Testis (tissue), 3 donors: ENCODE data around the gene SOX6. TPM values are rescaled to one million over a fixed set of nuclear protein-coding genes. Genes with fewer than 3 reads are reported as not detected.
"Not testable (repeated sequence)": the region's sequence is repeated elsewhere in the genome, so short reads cannot be mapped to it uniquely, and the experiment has no call there.

Experiments
- DNase-seq: peaks from one replicate; pipeline ENCODE4 v3.0.0-alpha.2; 2019
- H3K27ac ChIP-seq, 2 donors: fragments of 200-600 bp; sonication (generic); one replicate each; pipeline ENCODE4 v1.5.1; 2019
- H3K27me3 ChIP-seq: fragments of 200-600 bp; sonication (generic); one replicate; pipeline ENCODE4 v1.5.1; 2019
- H3K36me3 ChIP-seq: fragments of 200-600 bp; sonication (generic); one replicate; pipeline ENCODE4 v1.5.1; 2017; ENCODE audit warnings: low read depth; ENCODE audit errors: missing control alignments
- H3K4me1 ChIP-seq: fragments of 200-600 bp; sonication (generic); one replicate; pipeline ENCODE4 v1.5.1; 2019
- H3K4me3 ChIP-seq, 2 donors: fragments of 200-600 bp; sonication (generic); one replicate each; pipeline ENCODE4 v1.5.1; 2017 to 2019
- H3K9me3 ChIP-seq: fragments of 200-600 bp; sonication (generic); one replicate; pipeline ENCODE4 v1.5.1; 2017
- CTCF ChIP-seq, 3 experiments: fragments of 450-650 bp in 2 of 3; fragments of 200-600 bp in 1 of 3; sonication (generic) in 1 of 3; IDR thresholded peaks; one replicate each; pipeline ENCODE4 v1.5.1; 2016 to 2019; ENCODE audit warnings: antibody characterized with exemption in 3 of 3, mild to moderate bottlenecking in 2 of 3, moderate library complexity in 1 of 3
- POLR2A ChIP-seq: fragments of 450-650 bp; IDR thresholded peaks from one replicate; pipeline ENCODE4 v1.6.1; 2017; ENCODE audit warnings: antibody characterized with exemption, mild to moderate bottlenecking, moderate library complexity
- WGBS, 2 donors: methylation state at CpG; one replicate each; pipeline ENCODE4 v1.1.5; 2018; 5-methylcytosine and 5-hydroxymethylcytosine counted together
- intact Hi-C: fragments of 100-400 bp; cut with DNase I; formaldehyde crosslinking; loops from one replicate; pipeline ENCODE4 v1.15.1; 2023; ENCODE audit warnings: low total_unique reads
- polyA plus RNA-seq: library from polyadenylated mRNA; stranded (reverse); fragments of 350-450 nt; fragmentation: Illumina TruSeq; extraction: RNeasy Lipid Tissue Mini Kit (QIAGEN cat#74804); gene quantifications from one replicate; pipeline ENCODE4 v1.2.3, GENCODE V29; 2014; ENCODE audit warnings: low read depth, low replicate concordance; ENCODE audit not compliant: insufficient read depth
- total RNA-seq, 2 donors: library from RNA; depleted of rRNA; stranded (reverse); fragments of >200 nt; gene quantifications; one replicate each; pipeline ENCODE4 v1.2.3, GENCODE V29; 2016

SOX6 gene
- total and polyA plus RNA-seq, 3 donors from 2014 or later = 39.6 to 74.0 (median 52.3) TPM

DNA sequence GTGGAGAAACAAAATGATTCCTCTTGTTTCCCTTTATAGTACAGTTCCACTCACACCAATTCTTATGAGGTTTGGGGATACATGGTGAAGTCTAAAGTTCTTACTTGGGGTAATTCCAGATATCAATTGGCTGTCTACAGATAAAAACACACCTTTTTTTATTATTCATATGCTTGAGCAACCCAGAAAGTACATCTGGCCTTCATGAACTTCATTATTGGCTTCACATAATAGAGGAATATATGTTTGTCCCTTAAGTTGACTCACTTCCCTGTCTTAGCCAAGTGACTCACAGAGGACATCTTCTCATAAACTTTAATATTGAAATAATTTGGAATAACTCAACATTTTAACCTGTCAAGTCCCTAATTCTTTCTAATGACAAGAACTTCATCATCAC is 36.3 kb upstream of the SOX6 start:
- intact Hi-C loops = no loop called here
- H3K9me3 ChIP-seq = no peaks in the 10 kb centered on the region
- H3K4me1 ChIP-seq = no peaks in the 10 kb centered on the region
- TF ChIP-seq CTCF (IDR thresholded peaks at IDR 0.05) (no peak), POLR2A (no peak)
- no peak overlapping the region for H3K27ac ChIP-seq
- H3K36me3 ChIP-seq = no peaks in the 10 kb centered on the region
- no peaks in the 10 kb centered on the region for H3K27me3 ChIP-seq
- DNase-seq = no peak
- H3K4me3 ChIP-seq = no peak overlapping the region

GRCh38 chr11:16390826-16391225 is 34.5 kb upstream of the SOX6 start:
- not testable (repeated sequence) for H3K27ac ChIP-seq, H3K27me3 ChIP-seq
- WGBS, 2 donors = 82 to 85% methylated on average over 2 of the region's 2 CpGs

GRCh38 chr11:16385099-16385498 is 28.8 kb upstream of the SOX6 start:
- DNase-seq = no peak
- Histone ChIP-seq H3K36me3 (no peaks in the 10 kb centered on the region), H3K27me3 (no peaks in the 10 kb centered on the region), H3K4me1 (no peaks in the 10 kb centered on the region), H3K9me3 (no peaks in the 10 kb centered on the region), H3K4me3 (no peak overlapping the region), H3K27ac (no peak overlapping the region)
- intact Hi-C loops = no loop called here
- no peak for TF ChIP-seq CTCF (IDR thresholded peaks at IDR 0.05)

More at GRCh38 chr11:16390826-16391225, 34.5 kb upstream of the SOX6 start:
- DNase-seq, H3K9me3 ChIP-seq, H3K36me3 ChIP-seq, H3K4me3 ChIP-seq, H3K4me1 ChIP-seq, intact Hi-C loops: not testable (repeated sequence)

DNA sequence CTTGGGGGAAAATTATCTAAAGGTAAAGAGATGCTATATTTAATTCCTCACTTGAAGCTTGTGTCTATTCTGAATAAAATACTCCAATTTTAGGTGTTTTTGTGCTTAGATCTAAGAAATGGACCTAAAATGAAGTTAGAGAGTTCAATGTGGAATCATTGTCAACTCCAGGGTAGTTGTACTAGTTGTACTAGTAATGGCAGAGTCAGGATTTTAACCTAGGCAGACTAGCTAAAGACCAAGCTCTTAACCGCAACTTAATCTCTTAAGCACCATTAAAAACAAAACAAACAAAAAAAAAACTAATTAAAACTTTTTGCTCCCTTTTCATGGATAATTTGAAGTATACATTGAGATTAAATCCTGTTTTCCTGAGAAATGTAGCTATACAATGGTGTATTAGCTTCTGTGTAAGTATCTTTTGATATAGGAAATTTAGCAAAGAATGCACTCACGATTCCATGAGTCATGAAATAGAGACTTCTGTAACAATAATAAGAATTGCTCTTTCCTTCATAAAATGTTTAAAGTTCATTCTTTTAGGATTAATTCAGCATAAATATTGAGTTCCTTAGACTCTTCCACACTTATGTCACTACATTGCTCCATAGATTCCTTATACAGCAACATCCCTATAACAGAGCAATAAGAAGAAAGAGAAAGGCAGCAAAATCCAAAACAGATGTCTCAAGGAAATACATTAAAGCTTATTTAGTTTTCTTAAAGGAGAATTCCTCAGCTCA is 26.5 kb upstream of the SOX6 start:
- TF ChIP-seq CTCF (IDR thresholded peaks at IDR 0.05) = no peak
- no peak for TF ChIP-seq POLR2A
- no peak for DNase-seq
- no peaks in the 10 kb centered on the region for H3K4me1 ChIP-seq
- H3K27ac ChIP-seq = no peak overlapping the region
- no peaks in the 10 kb centered on the region for H3K27me3 ChIP-seq
- no peak overlapping the region for H3K4me3 ChIP-seq
- H3K36me3 ChIP-seq = no peaks in the 10 kb centered on the region
- WGBS, 2 donors = 85 to 88% methylated on average over 2 of the region's 2 CpGs
- H3K9me3 ChIP-seq = no peaks in the 10 kb centered on the region
- intact Hi-C loops = no loop called here

DNA sequence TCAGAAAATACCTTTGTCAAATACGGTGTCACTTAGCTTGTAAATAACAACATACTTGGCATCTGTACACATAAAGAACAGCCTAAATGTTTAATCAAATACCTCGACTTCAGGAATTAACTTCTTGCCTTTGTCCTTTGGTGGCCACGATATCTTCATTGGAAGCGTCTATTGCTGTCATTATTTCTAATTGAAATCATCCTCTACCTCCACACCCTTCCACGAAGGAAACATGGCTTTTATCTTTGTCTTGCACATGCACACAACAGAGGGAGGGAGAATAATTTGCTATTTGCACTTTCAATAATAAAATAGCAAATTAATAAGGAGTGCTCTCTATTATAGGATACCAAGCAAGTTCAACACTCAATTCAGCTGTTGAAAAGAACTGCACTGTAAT is 25.8 kb upstream of the SOX6 start:
- no peaks in the 10 kb centered on the region for H3K4me1 ChIP-seq
- TF ChIP-seq POLR2A = no peak
- TF ChIP-seq CTCF (IDR thresholded peaks at IDR 0.05) = no peak
- DNase-seq = no peak
- H3K36me3 ChIP-seq = no peaks in the 10 kb centered on the region
- H3K9me3 ChIP-seq = no peaks in the 10 kb centered on the region
- H3K27ac ChIP-seq = no peak overlapping the region
- intact Hi-C loops = no loop called here
- H3K27me3 ChIP-seq = no peaks in the 10 kb centered on the region
- no peak overlapping the region for H3K4me3 ChIP-seq
- WGBS, 2 donors = 82% methylated on average over 5 of the region's 5 CpGs
